ENCODE results near the gene GRAP.

GRAP gene

GRCh38 chr17:19017804-19018599 lies 28.8 kb downstream of the GRAP start:
- no peak for DNase-seq

- DNase-seq = no peak
Observed at GRCh38 chr17:19017401-19017800, 29.4 kb downstream of the GRAP start.

GRCh38 chr17:19016881-19017280 lies 29.9 kb downstream of the GRAP start:
- no peak for DNase-seq

- no peak for DNase-seq
Observed at GRCh38 chr17:19016297-19016696, 30.5 kb downstream of the GRAP start.

GRCh38 chr17:19015428-19015827 lies 31.3 kb downstream of the GRAP start:
- DNase-seq = no peak

- DNase-seq = no peak
Observed at GRCh38 chr17:19014628-19015215, 32.0 kb downstream of the GRAP start.

- DNase-seq = no peak
Observed at GRCh38 chr17:19013806-19014627, 32.7 kb downstream of the GRAP start.

- no peak for DNase-seq
Observed at GRCh38 chr17:19013226-19013625, 33.5 kb downstream of the GRAP start.

- no peak for DNase-seq
Observed at GRCh38 chr17:19012171-19013080, 34.3 kb downstream of the GRAP start.

GRCh38 chr17:19011581-19011980 lies 35.2 kb downstream of the GRAP start:
- no peak for DNase-seq

GRCh38 chr17:19010729-19011505 lies 35.8 kb downstream of the GRAP start:
- no peak for DNase-seq

GRCh38 chr17:19009970-19010369 lies 36.8 kb downstream of the GRAP start:
- DNase-seq = no peak

GRCh38 chr17:19006698-19007097 lies 40.1 kb downstream of the GRAP start:
- no peak for DNase-seq

GRCh38 chr17:19005789-19006430 lies 40.8 kb downstream of the GRAP start:
- no peak for DNase-seq

- no peak for DNase-seq
Observed at GRCh38 chr17:19005137-19005773, 41.5 kb downstream of the GRAP start.

GRCh38 chr17:19004421-19005136 lies 42.2 kb downstream of the GRAP start, which contains the start of gene FAM83G:
FAM83G (minus strand) TSS chr17:19004764; CDS start chr17:19004041, 723 bp downstream.
- no peak for DNase-seq

GRCh38 chr17:19003543-19004420 lies 43.0 kb downstream of the GRAP start:
- no peak for DNase-seq

- DNase-seq = no peak
Observed at GRCh38 chr17:19002805-19003542, 43.8 kb downstream of the GRAP start.
